Upper lobe of left lung (tissue), 6 donors: ENCODE results near the gene ATXN7L1. TPM values are rescaled to one million over a fixed set of nuclear protein-coding genes. Genes with fewer than 3 reads are reported as not detected.

Source experiments
- ATAC-seq, 2 donors: fragments of 200-7000 bp; cut with Tn5 transposase; one replicate each; pipeline ENCODE4 v1.9.1; 2022; ENCODE audit warnings: mild to moderate bottlenecking in 2 of 2, moderate library complexity in 2 of 2; ENCODE audit not compliant: low FRiP score in 2 of 2
- DNase-seq, 2 donors: peaks; one replicate each; pipeline ENCODE4 v3.0.0-alpha.2; 2019 to 2020
- H3K27ac ChIP-seq, 4 donors: fragments of 200-600 bp; sonication (generic); one replicate each; pipeline ENCODE4 v1.5.1; 2016 to 2019
- H3K27me3 ChIP-seq, 4 donors: fragments of 200-600 bp; sonication (generic); one replicate each; pipeline ENCODE4 v1.5.1; 2017 to 2019
- H3K36me3 ChIP-seq, 4 donors: fragments of 200-600 bp; sonication (generic); one replicate each; pipeline ENCODE4 v1.5.1; 2016 to 2019
- H3K4me1 ChIP-seq, 4 donors: fragments of 200-600 bp; sonication (generic); one replicate each; pipeline ENCODE4 v1.5.1; 2018 to 2019
- H3K4me3 ChIP-seq, 4 donors: fragments of 200-600 bp; sonication (generic); one replicate each; pipeline ENCODE4 v1.5.1; 2017 to 2019; ENCODE audit warnings: mild to moderate bottlenecking in 2 of 4, moderate library complexity in 1 of 4
- H3K9me3 ChIP-seq, 4 donors: fragments of 200-600 bp; sonication (generic); one replicate each; pipeline ENCODE4 v1.5.1; 2018 to 2019
- CTCF ChIP-seq, 6 experiments: fragments of 450-650 bp in 4 of 6; fragments of 200-600 bp in 2 of 6; sonication (generic) in 2 of 6; IDR thresholded peaks; one replicate each; pipeline ENCODE4 v1.5.1; 2016 to 2019; ENCODE audit warnings: antibody characterized with exemption in 6 of 6
- EP300 ChIP-seq, 4 donors: sonication (generic); formaldehyde crosslinking; IDR thresholded peaks; one replicate each; pipeline ENCODE4 v1.5.1; 2017; ENCODE audit warnings: antibody characterized with exemption in 4 of 4, control low read depth in 2 of 4
- POLR2A ChIP-seq, 4 donors: fragments of 450-650 bp; IDR thresholded peaks; one replicate each; pipeline ENCODE4 v1.5.1; 2016 to 2017; ENCODE audit warnings: antibody characterized with exemption in 4 of 4, mild to moderate bottlenecking in 2 of 4
- POLR2AphosphoS5 ChIP-seq, 2 donors: sonication (generic); formaldehyde crosslinking; IDR thresholded peaks; one replicate each; pipeline ENCODE4 v1.5.1; 2017; ENCODE audit warnings: antibody characterized with exemption in 2 of 2
- WGBS, 2 donors: methylation state at CpG; one replicate each; pipeline ENCODE4 v1.1.5; 2017 to 2018; 5-methylcytosine and 5-hydroxymethylcytosine counted together
- total RNA-seq, 6 donors: library from RNA; depleted of rRNA in 4 of 6; stranded (reverse); fragments of >200 nt in 4 of 6; gene quantifications; one replicate each; pipeline versions ENCODE4 v1.1.0 to v1.2.1, GENCODE V29; 2016 to 2021
- donor health status: DM: no; HTN: no; CAD: no; lungs with moderate emphysema.
- donor health status: DM: no; HTN: yes; CAD: no; lungs with severe emphysema.

ATXN7L1 gene
- total RNA-seq, 6 donors from 2014 or later, result 7.1 to 43.0 (median 13.4) TPM

- Histone ChIP-seq H3K9me3 (no peaks in the 10 kb centered on the region), H3K36me3 (no peaks in the 10 kb centered on the region), H3K4me3 (no peak overlapping the region), H3K4me1 (no peaks in the 10 kb centered on the region), H3K27me3 (no peaks in the 10 kb centered on the region), H3K27ac (no peak overlapping the region)
- 43 to 49% methylated on average over 4 of the region's 4 CpGs for WGBS, 2 donors
- TF ChIP-seq POLR2A (IDR thresholded peaks at IDR 0.05) (no peak), CTCF (IDR thresholded peaks at IDR 0.05) (no peak), EP300 (IDR thresholded peaks at IDR 0.05) (no peak), POLR2AphosphoS5 (IDR thresholded peaks at IDR 0.05) (no peak)
- ATAC-seq, result no peak
- DNase-seq, result no peak
These were observed 127.7 kb downstream of the ATXN7L1 start for GRCh38 chr7:105748701-105749100.

DNA sequence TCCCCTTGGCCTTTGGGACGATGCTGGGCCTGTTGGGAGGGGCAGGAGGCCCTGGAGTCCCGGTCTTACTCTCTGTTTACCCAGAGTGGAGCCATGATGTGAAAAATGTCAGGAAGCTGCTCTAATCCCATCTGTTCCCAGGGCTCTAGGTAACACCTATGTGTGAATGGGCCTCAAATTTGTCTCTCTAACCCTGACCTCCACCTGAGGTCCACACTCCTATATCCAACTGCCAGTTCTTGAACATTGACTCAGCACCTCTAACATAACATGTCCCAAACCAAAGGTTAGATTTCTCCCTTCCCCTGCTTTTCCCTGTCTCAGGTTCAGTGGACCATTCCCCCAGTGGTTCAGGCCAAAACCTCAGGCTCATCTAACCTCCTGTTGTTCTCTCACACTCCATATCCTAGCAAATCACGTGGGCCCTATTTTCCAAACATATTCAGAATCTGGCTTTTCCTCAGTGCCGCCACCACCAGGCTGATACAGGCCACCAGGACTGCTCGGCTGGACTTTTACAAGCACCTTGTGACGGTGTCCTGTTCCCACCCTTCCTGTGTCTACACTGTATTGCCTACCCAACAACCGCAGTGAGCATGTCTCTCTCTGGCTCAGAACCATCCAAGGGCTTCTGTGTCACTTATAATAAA, 130.6 kb downstream of the ATXN7L1 start:
- DNase-seq (no peak), ATAC-seq (no peak)
- H3K9me3 ChIP-seq, result no peaks in the 10 kb centered on the region
- no peak overlapping the region for H3K4me3 ChIP-seq
- 85 to 93% methylated on average over 7 of the region's 7 CpGs for WGBS, 2 donors
- TF ChIP-seq EP300 (IDR thresholded peaks at IDR 0.05) (no peak), CTCF (IDR thresholded peaks at IDR 0.05) (no peak), POLR2AphosphoS5 (IDR thresholded peaks at IDR 0.05) (no peak), POLR2A (IDR thresholded peaks at IDR 0.05) (no peak)
- H3K36me3 ChIP-seq, result no peaks in the 10 kb centered on the region
- H3K4me1 ChIP-seq, result no peaks in the 10 kb centered on the region
- no peak overlapping the region for H3K27ac ChIP-seq
- no peaks in the 10 kb centered on the region for H3K27me3 ChIP-seq

DNA sequence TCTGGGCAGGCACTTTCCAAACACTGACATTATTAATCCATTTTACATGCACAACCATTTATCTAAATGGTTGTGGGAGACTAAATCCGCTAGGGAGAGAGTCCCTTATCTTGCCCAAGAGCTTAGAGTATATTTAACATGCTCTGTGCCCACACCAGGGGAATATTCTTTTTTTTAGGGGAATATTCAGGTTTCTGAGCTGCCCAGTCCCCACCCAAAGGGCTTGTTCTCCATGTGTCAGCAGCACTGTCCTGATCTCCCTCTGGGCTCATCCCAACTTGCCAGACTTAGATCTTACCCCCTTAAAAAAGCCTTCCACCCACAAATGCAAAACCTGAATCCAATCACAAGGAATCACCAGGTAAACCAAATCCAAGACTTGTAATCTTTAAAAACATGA, 132.1 kb downstream of the ATXN7L1 start:
- ATAC-seq (no peak), DNase-seq (no peak)
- Histone ChIP-seq H3K9me3 (no peaks in the 10 kb centered on the region), H3K36me3 (no peaks in the 10 kb centered on the region), H3K27me3 (no peaks in the 10 kb centered on the region), H3K4me1 (no peaks in the 10 kb centered on the region), H3K4me3 (no peak overlapping the region), H3K27ac (no peak overlapping the region)
- TF ChIP-seq POLR2A (IDR thresholded peaks at IDR 0.05), result no peak
- 95 to 100% methylated on average over 1 of the region's 1 CpG for WGBS, 2 donors

DNA sequence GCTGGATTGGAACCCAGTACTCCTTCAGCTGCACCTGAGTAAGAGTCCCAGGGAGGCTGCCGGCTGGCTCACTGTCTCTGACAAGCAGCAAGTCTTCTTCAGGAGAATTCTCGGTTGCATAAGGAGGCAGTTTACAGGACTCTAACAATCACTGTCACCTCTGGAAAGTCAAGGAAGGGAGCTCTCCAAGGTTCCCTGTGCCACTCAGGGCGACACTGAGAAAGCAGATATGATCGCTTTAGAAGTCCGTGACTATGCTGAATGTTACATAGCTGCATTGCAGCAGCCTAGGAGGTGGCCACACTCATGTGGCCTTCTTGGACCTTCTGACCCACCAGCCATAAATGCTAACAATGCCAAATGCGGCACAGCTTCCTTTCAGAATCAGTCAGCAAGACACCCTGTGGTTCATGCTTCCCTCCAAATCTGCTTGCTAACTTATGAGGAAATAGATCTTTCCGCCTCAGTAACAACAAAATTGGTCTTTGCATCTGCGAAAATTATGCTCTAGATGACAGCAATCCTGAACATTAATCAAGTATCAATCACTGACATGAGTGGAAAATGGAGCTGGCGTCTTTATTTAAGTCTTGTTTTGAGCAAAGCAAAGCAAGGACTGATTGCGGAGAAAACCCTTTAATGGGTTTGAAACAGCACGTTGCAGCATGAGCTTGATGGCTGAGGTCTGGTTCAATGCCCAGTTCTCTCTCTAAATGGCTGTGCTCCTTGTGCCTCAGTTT, 132.9 kb downstream of the ATXN7L1 start:
- DNase-seq (no peak), ATAC-seq (peak in 1 of 2 donors; percentile 32)
- Histone ChIP-seq H3K4me3 (no peak overlapping the region), H3K27me3 (no peaks in the 10 kb centered on the region), H3K36me3 (no peaks in the 10 kb centered on the region), H3K27ac (no peak overlapping the region), H3K9me3 (no peaks in the 10 kb centered on the region), H3K4me1 (no peaks in the 10 kb centered on the region)
- WGBS, 2 donors, result 70 to 84% methylated on average over 11 of the region's 11 CpGs
- no peak for TF ChIP-seq POLR2AphosphoS5 (IDR thresholded peaks at IDR 0.05)

DNA sequence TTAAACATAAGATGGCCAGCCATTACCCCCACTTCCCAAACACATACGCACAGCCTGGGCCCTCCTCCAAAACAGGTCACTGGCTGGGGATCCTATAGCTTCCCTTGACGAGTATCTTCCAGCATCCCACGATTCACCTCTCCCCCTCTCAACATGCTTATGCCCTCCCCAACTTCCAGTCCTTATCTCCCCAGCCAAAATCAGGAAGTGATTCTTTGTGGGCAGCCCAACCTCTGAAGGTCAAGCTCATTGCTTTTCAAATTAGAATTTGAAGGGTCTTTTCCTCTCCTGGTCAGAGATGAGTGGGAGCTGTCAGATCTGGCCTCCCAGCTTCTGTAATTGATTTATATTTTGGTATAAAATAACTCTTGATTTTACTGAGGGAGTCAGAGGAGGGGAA, 133.6 kb downstream of the ATXN7L1 start:
- Histone ChIP-seq H3K4me3 (no peak overlapping the region), H3K4me1 (no peaks in the 10 kb centered on the region), H3K36me3 (no peaks in the 10 kb centered on the region), H3K9me3 (no peaks in the 10 kb centered on the region), H3K27me3 (no peaks in the 10 kb centered on the region), H3K27ac (no peak overlapping the region)
- WGBS, 2 donors, result 59% methylated on average over 3 of the region's 3 CpGs
- no peak for DNase-seq
- no peak for ATAC-seq
- no peak for TF ChIP-seq POLR2AphosphoS5 (IDR thresholded peaks at IDR 0.05)
- no peak for TF ChIP-seq CTCF (IDR thresholded peaks at IDR 0.05)
- no peak for TF ChIP-seq POLR2A (IDR thresholded peaks at IDR 0.05)
- no peak for TF ChIP-seq EP300 (IDR thresholded peaks at IDR 0.05)

DNA sequence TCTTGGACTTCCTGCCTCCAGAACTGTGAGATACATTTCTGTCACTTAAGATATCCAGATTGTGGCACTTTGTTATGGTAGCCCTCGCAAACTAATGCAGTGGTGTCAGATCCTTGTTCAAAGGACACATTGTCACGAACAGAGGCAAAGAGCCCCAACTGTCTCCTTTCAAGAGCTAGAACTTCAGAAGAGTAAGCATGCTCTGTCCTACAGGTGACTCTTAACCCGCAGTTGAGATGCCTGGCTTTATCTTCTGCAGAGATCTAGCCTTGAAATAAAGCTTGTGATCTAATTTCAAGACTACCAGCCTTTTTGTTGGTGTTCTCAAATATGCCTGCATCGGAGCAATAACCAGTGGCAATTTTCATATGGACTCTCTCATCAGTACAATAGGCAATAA, 134.4 kb downstream of the ATXN7L1 start:
- ATAC-seq, result no peak

More for the DNA sequence above, 134.4 kb downstream of the ATXN7L1 start:
- no peaks in the 10 kb centered on the region for H3K4me1 ChIP-seq
- TF ChIP-seq EP300 (IDR thresholded peaks at IDR 0.05) (no peak), POLR2A (IDR thresholded peaks at IDR 0.05) (no peak), POLR2AphosphoS5 (IDR thresholded peaks at IDR 0.05) (no peak), CTCF (IDR thresholded peaks at IDR 0.05) (no peak)
- H3K27me3 ChIP-seq, result no peaks in the 10 kb centered on the region
- no peaks in the 10 kb centered on the region for H3K36me3 ChIP-seq
- no peaks in the 10 kb centered on the region for H3K9me3 ChIP-seq
- no peak for DNase-seq
- H3K4me3 ChIP-seq, result no peak overlapping the region
- no peak overlapping the region for H3K27ac ChIP-seq
- WGBS, 2 donors, result 85 to 99% methylated on average over 3 to 4 of the region's 4 CpGs
